Astrocyte (in vitro differentiated cells and primary cell): ENCODE measurements around the gene PNMA1. TPM values are rescaled to one million over a fixed set of nuclear protein-coding genes. Genes with fewer than 3 reads are reported as not detected.

Experiments used
- DNase-seq: peaks from one replicate; pipeline ENCODE4 v3.0.0-alpha.2; 2010; ENCODE audit warnings: low read depth
- FAIRE-seq: peaks from 2 replicates; lab custom pipeline; 2011; peaks lifted over from hg19 to GRCh38; lab: Jason Lieb, UNC
- H2AFZ ChIP-seq: 2 replicates; pipeline ENCODE4 v1.6.0; 2012; ENCODE audit warnings: low read depth, low read length, inconsistent platforms
- H3K27ac ChIP-seq: 2 replicates; pipeline ENCODE4 v1.5.1; 2011; ENCODE audit warnings: low read depth, low read length, inconsistent platforms
- H3K27me3 ChIP-seq: 2 replicates; pipeline ENCODE4 v1.6.0; 2011; ENCODE audit warnings: low read length, inconsistent platforms; ENCODE audit not compliant: insufficient read depth
- H3K36me3 ChIP-seq: 2 replicates; pipeline ENCODE4 v1.5.1; 2011; ENCODE audit warnings: low read length, inconsistent platforms; ENCODE audit not compliant: insufficient read depth
- H3K4me1 ChIP-seq: 2 replicates; pipeline ENCODE4 v1.5.1; 2011; ENCODE audit warnings: low read length, inconsistent platforms; ENCODE audit not compliant: insufficient read depth
- H3K4me2 ChIP-seq: 2 replicates; pipeline ENCODE4 v1.6.0; 2012; ENCODE audit warnings: low read length, inconsistent platforms
- H3K4me3 ChIP-seq: 2 replicates; pipeline ENCODE4 v1.5.1; 2011; ENCODE audit warnings: low read depth, mild to moderate bottlenecking, low read length, inconsistent platforms; ENCODE audit not compliant: insufficient read depth
- H3K79me2 ChIP-seq: 2 replicates; pipeline ENCODE4 v1.6.0; 2012; ENCODE audit warnings: mild to moderate bottlenecking, low read length, inconsistent platforms; ENCODE audit not compliant: insufficient read depth
- H3K9ac ChIP-seq: 2 replicates; pipeline ENCODE4 v1.6.0; 2012; ENCODE audit warnings: mild to moderate bottlenecking, low read length, inconsistent platforms
- H3K9me3 ChIP-seq: 2 replicates; pipeline ENCODE4 v1.5.1; 2012; ENCODE audit warnings: low read depth, mild to moderate bottlenecking, low read length, inconsistent platforms; ENCODE audit not compliant: insufficient read depth
- H4K20me1 ChIP-seq: 2 replicates; pipeline ENCODE4 v1.6.0; 2012; ENCODE audit warnings: low read length, inconsistent platforms; ENCODE audit not compliant: insufficient read depth
- H3K27ac Mint-ChIP-seq: one replicate; pipeline ENCODE4 v1.8.0; 2021; ENCODE audit warnings: mild to moderate bottlenecking, mixed read lengths; ENCODE audit not compliant: unreplicated experiment
- H3K27me3 Mint-ChIP-seq: one replicate; pipeline ENCODE4 v1.8.0; 2021; ENCODE audit warnings: low read depth, mixed read lengths; ENCODE audit not compliant: unreplicated experiment
- H3K36me3 Mint-ChIP-seq: one replicate; pipeline ENCODE4 v1.8.0; 2021; ENCODE audit warnings: low read depth, mixed read lengths; ENCODE audit not compliant: unreplicated experiment
- H3K4me1 Mint-ChIP-seq: one replicate; pipeline ENCODE4 v1.8.0; 2021; ENCODE audit warnings: low read depth, mixed read lengths; ENCODE audit not compliant: unreplicated experiment
- H3K4me3 Mint-ChIP-seq: one replicate; pipeline ENCODE4 v1.8.0; 2021; ENCODE audit warnings: mild to moderate bottlenecking, moderate library complexity, mixed read lengths; ENCODE audit not compliant: unreplicated experiment
- H3K9me3 Mint-ChIP-seq: one replicate; pipeline ENCODE4 v1.8.0; 2021; ENCODE audit warnings: mild to moderate bottlenecking, mixed read lengths; ENCODE audit not compliant: unreplicated experiment
- EZH2 ChIP-seq: IDR thresholded peaks from 2 replicates; pipeline ENCODE4 v1.6.1; 2012; ENCODE audit warnings: mild to moderate bottlenecking, low read length, inconsistent platforms; ENCODE audit not compliant: insufficient read depth
- total RNA-seq: library from RNA; stranded (reverse); gene quantifications from 2 replicates; pipeline ENCODE4 v1.2.1, GENCODE V29; 2021
- TF ChIP-seq, protein P1 (sequence below): IDR thresholded peaks from 2 replicates; pipeline ENCODE4 v1.5.1; 2011; ENCODE audit warnings: low read depth, mild to moderate bottlenecking, inconsistent platforms, low read length, moderate library complexity; ENCODE audit not compliant: insufficient read depth

The PNMA1 gene
- total RNA-seq, 1 donor from 2014 or later: 67.4 TPM

DNA sequence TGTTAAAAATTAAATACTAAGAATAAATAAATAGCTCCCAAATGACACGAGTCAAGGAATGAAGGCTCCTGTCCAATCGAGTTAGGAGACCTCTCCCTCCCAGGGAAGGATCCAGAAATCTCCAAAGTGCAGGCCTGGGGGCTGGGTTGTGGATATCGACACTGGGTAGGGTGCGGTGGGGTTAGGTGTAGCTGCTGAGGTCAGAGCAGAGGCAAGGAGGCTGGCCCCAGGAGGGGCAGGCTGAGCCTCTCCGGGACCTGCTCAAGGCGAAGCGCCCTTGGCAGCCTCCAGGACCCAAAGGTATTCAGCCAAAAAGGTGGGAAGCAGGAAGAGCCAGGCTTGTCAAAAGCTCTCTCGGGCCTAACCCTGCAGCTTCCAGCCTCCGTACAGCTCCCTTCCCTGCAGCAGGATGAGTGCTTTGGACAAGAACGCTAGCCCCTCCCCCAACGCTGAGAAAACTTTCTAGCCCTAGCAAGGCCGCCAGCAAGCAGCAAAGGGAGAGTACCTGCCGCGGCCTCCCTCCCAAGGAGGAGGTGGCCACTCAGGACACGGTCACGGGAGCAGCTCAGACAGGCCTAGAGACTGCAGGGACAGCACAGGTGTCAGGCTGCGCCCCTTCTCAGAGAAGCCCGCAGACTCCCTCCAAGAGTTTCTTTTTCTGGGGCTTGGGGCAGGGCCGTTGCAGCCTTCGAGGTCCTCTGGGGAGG, 3.7 kb upstream of the PNMA1 start:
- H3K4me2 ChIP-seq: peak overlapping the region; percentile 65
- peak overlapping the region; percentile 92 for H3K27ac Mint-ChIP-seq
- no peaks in the 10 kb centered on the region for H3K9me3 ChIP-seq
- peaks cover 17% of the 10 kb centered on the region for H3K36me3 Mint-ChIP-seq
- H3K9me3 Mint-ChIP-seq: no peaks in the 10 kb centered on the region
- H2AFZ ChIP-seq: no peak overlapping the region
- peaks cover 20% of the 10 kb centered on the region for H4K20me1 ChIP-seq
- no peaks in the 10 kb centered on the region for H3K27me3 Mint-ChIP-seq
- H3K4me1 Mint-ChIP-seq: peaks cover 23% of the 10 kb centered on the region
- H3K36me3 ChIP-seq: peaks cover 36% of the 10 kb centered on the region
- peak overlapping the region; percentile 18 for H3K9ac ChIP-seq
- no peaks in the 10 kb centered on the region for H3K27me3 ChIP-seq
- TF ChIP-seq, protein P1, sequence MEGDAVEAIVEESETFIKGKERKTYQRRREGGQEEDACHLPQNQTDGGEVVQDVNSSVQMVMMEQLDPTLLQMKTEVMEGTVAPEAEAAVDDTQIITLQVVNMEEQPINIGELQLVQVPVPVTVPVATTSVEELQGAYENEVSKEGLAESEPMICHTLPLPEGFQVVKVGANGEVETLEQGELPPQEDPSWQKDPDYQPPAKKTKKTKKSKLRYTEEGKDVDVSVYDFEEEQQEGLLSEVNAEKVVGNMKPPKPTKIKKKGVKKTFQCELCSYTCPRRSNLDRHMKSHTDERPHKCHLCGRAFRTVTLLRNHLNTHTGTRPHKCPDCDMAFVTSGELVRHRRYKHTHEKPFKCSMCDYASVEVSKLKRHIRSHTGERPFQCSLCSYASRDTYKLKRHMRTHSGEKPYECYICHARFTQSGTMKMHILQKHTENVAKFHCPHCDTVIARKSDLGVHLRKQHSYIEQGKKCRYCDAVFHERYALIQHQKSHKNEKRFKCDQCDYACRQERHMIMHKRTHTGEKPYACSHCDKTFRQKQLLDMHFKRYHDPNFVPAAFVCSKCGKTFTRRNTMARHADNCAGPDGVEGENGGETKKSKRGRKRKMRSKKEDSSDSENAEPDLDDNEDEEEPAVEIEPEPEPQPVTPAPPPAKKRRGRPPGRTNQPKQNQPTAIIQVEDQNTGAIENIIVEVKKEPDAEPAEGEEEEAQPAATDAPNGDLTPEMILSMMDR: no peak
- TF ChIP-seq EZH2: no peak
- H3K27ac ChIP-seq: no peak overlapping the region
- H3K79me2 ChIP-seq: peaks cover 24% of the 10 kb centered on the region
- H3K4me1 ChIP-seq: peaks cover 21% of the 10 kb centered on the region
- FAIRE-seq (no peak), DNase-seq (no peak)
- H3K4me3 Mint-ChIP-seq: peak overlapping the region; percentile 74
- no peak overlapping the region for H3K4me3 ChIP-seq

DNA sequence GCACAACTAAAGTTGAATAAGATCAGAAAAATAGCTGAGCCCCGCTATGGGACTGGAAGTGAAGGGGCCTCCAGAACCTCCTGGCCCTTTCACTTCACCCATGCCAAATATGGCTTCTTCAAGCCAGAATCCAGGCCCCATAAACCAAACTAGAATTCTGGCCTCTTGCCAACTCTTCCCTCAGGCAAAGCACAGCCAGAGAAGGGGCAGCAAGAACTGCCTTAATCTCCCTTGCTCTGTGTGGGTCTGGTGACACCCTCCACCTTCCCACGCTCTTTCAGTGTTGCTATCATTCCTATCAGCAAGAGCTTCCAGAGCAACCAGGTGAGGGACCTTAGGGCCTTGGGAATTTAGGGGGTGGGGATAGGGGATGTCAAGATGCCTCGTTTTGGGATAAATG, 3.1 kb upstream of the PNMA1 start:
- TF ChIP-seq EZH2: no peak
- TF ChIP-seq, protein P1: no peak
- Histone ChIP-seq H3K27ac (no peak overlapping the region), H3K4me3 (no peak overlapping the region), H3K9ac (no peak overlapping the region), H2AFZ (no peak overlapping the region), H3K9me3 (no peaks in the 10 kb centered on the region), H4K20me1 (peaks cover 26% of the 10 kb centered on the region), H3K4me2 (peak overlapping the region; percentile 65), H3K79me2 (peaks cover 30% of the 10 kb centered on the region), H3K4me1 (peaks cover 25% of the 10 kb centered on the region), H3K27me3 (no peaks in the 10 kb centered on the region), H3K36me3 (peaks cover 30% of the 10 kb centered on the region)
- Mint-ChIP-seq H3K27ac (peak overlapping the region; percentile 69), H3K4me1 (peaks cover 24% of the 10 kb centered on the region), H3K4me3 (peak overlapping the region; percentile 34), H3K27me3 (no peaks in the 10 kb centered on the region), H3K36me3 (peaks cover 18% of the 10 kb centered on the region), H3K9me3 (no peaks in the 10 kb centered on the region)
- no peak for FAIRE-seq
- DNase-seq: no peak

DNA sequence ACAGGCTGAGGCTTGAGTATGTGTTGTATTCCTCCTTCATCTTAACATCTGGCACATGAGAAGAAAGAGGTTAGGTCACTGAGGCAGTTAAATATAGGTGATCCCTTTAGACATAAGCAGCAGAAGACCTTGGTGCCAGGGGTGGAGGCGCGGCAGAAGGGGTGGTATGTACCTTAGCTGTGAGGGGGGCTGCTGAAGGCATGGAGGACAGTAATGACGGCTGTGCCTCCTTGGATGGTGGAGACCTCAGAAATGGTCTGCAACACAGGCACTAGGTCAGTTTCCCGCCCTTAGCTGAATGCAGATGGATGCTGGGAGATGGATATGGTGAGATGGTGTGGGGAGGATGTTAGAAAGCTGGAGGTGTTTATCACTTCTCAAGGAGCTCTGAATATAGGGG, 1.5 kb upstream of the PNMA1 start:
- FAIRE-seq (no peak), DNase-seq (no peak)
- Histone ChIP-seq H3K79me2 (peaks cover 46% of the 10 kb centered on the region), H3K4me3 (no peak overlapping the region), H3K9ac (no peak overlapping the region), H3K27me3 (no peaks in the 10 kb centered on the region), H4K20me1 (peaks cover 41% of the 10 kb centered on the region), H3K9me3 (no peaks in the 10 kb centered on the region), H3K27ac (no peak overlapping the region), H3K36me3 (peaks cover 20% of the 10 kb centered on the region), H3K4me2 (no peak overlapping the region), H2AFZ (no peak overlapping the region), H3K4me1 (peaks cover 36% of the 10 kb centered on the region)
- H3K36me3 Mint-ChIP-seq: peaks cover 14% of the 10 kb centered on the region
- no peak for TF ChIP-seq EZH2
- no peaks in the 10 kb centered on the region for H3K9me3 Mint-ChIP-seq
- H3K4me3 Mint-ChIP-seq: no peak overlapping the region
- no peaks in the 10 kb centered on the region for H3K27me3 Mint-ChIP-seq
- peaks cover 26% of the 10 kb centered on the region for H3K4me1 Mint-ChIP-seq
- H3K27ac Mint-ChIP-seq: no peak overlapping the region
